Omental fat pad (tissue), 4 donors: Measurements from ENCODE around the gene RIMBP2. TPM values are rescaled to one million over a fixed set of nuclear protein-coding genes. Genes with fewer than 3 reads are reported as not detected.

ENCODE experiments used
- ATAC-seq: fragments of 150-250 bp; one replicate; pipeline ENCODE4 v1.9.1; 2016; ENCODE audit warnings: mild to moderate bottlenecking, moderate library complexity; ENCODE audit not compliant: low FRiP score
- DNase-seq: peaks from one replicate; pipeline ENCODE4 v3.0.0-alpha.2; 2019; ENCODE audit warnings: low spot score
- total RNA-seq, 4 donors: library from RNA; depleted of rRNA; stranded (reverse); fragments of >200 nt; gene quantifications; one replicate each; pipeline ENCODE4 v1.1.0, GENCODE V29; 2016
- TF ChIP-seq, protein P1 (sequence below), 3 donors: fragments of 450-650 bp; IDR thresholded peaks; one replicate each; pipeline ENCODE4 v1.5.1; 2016 to 2017; ENCODE audit warnings: antibody characterized with exemption in 3 of 3, mild to moderate bottlenecking in 3 of 3, moderate library complexity in 2 of 3

RIMBP2 gene
- total RNA-seq, 4 donors from 2014 or later, result 0.36 to 3.2 (median 1.6) TPM; not detected in 1

DNA sequence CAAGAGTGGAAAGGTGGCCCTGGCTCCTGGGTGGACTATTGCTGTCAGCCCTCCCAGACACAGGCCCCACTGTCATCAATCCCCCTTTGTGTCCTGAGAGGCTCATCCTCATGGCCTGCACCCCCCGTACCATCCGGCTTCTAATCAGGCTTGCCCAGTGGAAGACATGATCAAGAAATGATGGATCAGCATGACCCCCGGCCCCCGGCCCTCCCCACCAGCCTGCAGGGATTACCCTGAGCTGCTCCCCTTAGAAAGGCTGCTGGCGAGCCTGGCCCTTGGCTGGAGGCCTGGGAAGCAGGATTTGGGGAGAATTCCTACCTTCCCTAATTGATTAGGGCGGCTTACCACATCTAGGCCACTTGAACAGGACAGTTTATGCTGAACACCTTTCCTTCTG lies 207.3 kb downstream of the RIMBP2 start:
- ATAC-seq (no peak), DNase-seq (no peak)
- TF ChIP-seq, protein P1, sequence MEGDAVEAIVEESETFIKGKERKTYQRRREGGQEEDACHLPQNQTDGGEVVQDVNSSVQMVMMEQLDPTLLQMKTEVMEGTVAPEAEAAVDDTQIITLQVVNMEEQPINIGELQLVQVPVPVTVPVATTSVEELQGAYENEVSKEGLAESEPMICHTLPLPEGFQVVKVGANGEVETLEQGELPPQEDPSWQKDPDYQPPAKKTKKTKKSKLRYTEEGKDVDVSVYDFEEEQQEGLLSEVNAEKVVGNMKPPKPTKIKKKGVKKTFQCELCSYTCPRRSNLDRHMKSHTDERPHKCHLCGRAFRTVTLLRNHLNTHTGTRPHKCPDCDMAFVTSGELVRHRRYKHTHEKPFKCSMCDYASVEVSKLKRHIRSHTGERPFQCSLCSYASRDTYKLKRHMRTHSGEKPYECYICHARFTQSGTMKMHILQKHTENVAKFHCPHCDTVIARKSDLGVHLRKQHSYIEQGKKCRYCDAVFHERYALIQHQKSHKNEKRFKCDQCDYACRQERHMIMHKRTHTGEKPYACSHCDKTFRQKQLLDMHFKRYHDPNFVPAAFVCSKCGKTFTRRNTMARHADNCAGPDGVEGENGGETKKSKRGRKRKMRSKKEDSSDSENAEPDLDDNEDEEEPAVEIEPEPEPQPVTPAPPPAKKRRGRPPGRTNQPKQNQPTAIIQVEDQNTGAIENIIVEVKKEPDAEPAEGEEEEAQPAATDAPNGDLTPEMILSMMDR (IDR thresholded peaks at IDR 0.05), result no peak

DNA sequence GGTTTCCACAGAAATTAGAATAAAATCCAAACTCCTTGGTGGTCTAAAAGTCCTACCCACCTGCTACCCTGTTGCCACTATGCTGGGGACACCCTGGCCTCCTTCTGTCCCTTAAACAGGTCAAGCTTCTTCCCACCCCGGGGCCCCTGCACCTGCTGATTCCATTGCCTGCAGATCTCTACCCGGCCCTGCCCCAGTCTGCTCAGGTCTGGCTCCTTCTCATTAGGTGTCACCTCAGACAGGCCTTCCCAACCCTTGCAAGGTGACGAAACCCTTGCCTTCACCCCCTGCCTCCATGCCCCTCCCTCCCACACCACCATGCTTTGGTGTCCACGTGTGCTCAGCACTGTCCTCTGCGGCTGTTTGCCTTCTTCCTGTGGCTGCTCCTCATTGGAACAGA lies 207.8 kb downstream of the RIMBP2 start:
- DNase-seq (no peak), ATAC-seq (no peak)
- TF ChIP-seq, protein P1 (IDR thresholded peaks at IDR 0.05), result no peak

DNA sequence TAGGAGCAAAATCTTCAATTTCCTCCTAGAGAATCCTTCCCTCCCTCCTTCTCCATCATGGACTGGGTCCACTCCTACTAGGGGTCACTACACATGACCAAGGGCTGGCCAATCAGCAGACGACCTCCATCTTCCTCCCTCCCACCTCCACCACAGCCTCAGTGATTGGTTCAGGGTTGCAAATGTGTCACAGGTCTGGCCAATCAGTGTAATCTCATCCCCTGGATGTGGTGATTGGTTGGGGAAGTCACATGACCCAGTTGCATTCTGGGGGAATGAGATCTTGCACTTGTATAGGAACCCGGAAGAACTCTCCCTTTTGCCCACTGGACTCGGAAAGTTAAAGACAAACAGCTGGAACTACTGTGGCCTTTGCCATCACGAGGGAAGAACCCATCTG lies 209.3 kb downstream of the RIMBP2 start:
- ATAC-seq (no peak), DNase-seq (no peak)
- TF ChIP-seq, protein P1 (IDR thresholded peaks at IDR 0.05), result no peak

DNA sequence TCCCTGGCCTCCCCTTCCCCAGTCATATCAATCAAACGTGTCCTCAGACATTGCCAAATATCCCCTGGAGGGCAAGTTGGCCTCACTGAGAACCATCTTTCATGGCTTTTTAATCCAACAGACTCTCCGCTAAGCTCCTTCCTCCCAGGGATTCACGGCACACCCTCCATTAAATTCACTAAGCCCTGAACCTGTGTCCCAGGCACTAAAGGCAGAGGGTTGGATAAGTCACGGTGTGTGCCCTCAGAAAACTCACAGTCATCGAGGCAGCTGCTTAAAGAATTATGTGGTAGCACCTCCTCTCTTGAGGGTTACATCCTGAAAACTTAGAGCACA lies 211.3 kb downstream of the RIMBP2 start:
- DNase-seq (no peak), ATAC-seq (no peak)
- TF ChIP-seq, protein P1 (IDR thresholded peaks at IDR 0.05), result no peak

DNA sequence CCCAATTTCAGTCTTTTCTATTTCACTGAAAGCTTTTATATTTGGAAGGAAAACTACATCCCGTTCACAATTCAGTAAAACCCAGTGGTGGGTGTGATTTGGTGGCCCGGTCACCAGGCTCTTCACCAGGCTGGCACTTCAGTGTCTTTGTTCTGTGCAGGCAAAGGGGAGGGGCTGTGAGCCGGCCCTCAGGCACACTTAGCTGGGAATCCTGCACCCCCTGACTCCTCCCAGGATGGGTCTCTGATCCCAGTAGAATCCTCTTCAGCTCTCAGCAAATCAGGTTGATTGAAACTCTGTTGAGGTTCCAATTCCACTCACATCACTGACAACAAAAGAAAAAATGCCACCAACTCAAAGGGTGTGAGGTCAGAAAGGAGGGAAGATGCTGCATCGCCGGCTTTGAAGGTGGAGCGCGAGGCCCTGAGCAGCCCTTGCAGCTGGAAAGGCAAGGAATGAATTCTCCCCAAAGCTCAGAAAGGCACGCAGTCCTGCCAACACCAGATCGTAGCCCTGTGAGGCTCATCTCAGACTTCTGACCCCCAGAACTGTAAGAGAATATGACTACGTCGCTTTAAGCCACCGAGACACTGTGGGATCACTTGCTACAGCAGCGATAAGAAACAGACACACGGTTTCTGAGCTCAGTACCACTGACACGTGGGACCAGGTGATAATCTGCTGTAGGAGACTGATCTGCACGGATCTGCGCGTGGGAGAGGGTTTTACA lies 211.8 kb downstream of the RIMBP2 start:
- DNase-seq (no peak), ATAC-seq (no peak)
- TF ChIP-seq, protein P1 (IDR thresholded peaks at IDR 0.05), result no peak

DNA sequence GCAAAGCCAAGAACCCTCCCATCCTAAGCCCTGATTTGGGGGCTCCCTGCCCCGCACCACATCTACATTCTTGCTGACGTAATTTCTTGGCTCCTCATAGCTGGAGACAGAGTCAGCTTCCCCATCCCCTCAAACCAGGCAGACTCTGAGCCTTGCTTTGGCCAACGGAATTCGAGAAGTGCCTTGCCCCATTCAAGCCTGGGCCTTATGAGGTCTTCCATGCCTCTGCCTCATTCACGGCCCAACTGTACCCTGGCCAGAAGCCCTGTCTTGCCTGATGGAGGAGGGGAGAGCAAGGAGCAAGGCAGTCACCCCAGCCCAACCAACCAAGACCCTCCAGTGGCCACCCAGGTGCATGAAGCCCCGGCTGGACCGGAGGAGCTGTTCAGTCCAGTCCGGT lies 214.3 kb downstream of the RIMBP2 start:
- DNase-seq (no peak), ATAC-seq (no peak)
- TF ChIP-seq, protein P1 (IDR thresholded peaks at IDR 0.05), result no peak

DNA sequence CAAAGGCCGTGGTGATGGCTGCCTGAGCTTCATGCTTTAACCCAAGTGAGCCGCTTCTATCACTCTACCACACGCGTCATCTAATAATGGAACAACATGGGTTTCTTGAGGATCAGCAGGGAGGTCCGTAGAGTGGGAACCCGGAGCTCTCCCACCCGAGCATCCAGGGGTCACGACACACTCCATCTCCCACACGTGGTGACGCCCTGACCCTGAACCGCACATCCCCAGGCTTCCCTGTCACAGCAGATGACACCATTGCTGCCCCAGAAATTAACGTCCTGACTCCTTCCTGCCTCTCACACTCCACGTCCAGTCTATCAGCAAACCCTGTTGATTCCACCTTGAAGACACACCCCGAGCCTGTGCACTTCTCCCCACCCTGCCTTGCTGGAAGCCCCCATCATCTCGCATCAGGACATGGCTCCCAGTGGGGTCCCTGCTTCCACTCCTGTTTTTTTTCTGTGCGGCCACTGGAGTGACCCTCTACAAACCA lies 215.2 kb downstream of the RIMBP2 start:
- DNase-seq, result no peak
- TF ChIP-seq, protein P1 (IDR thresholded peaks at IDR 0.05), result no peak
- no peak for ATAC-seq
